HL-60 (cell line): ENCODE data around the gene DIO1.

Experiments
- CTCF ChIP-seq: IDR thresholded peaks from one replicate; pipeline ENCODE4 v1.5.1; 2011; ENCODE audit warnings: low read length, control low read depth, inconsistent platforms; ENCODE audit not compliant: insufficient read depth
- GABPA ChIP-seq: IDR thresholded peaks from 2 replicates; pipeline ENCODE4 v1.6.1; 2012; ENCODE audit warnings: low read depth
- POLR2AphosphoS5 ChIP-seq: IDR thresholded peaks from 2 replicates; pipeline ENCODE4 v1.6.1; 2012; ENCODE audit warnings: low read depth
- REST ChIP-seq: IDR thresholded peaks from 2 replicates; pipeline ENCODE4 v1.6.1; 2012; ENCODE audit warnings: low read depth; ENCODE audit not compliant: insufficient replicate concordance

GRCh38 chr1:53902235-53903138 lies 8.5 kb downstream of the DIO1 start:
- TF ChIP-seq POLR2AphosphoS5: no peak
- TF ChIP-seq CTCF: no peak
- no peak for TF ChIP-seq REST
- no peak for TF ChIP-seq GABPA
